Activated CD4-positive, CD25-positive, alpha-beta regulatory T cell (primary cell): ENCODE data around the gene RPP40.
"Not testable (repeated sequence)": the region's sequence is repeated elsewhere in the genome, so short reads cannot be mapped to it uniquely, and the experiment has no call there.

Source experiments
- DNase-seq, 4 experiments: peaks; one replicate each; lab custom pipeline; 2025; lab: John Stamatoyannopoulos, UW

RPP40 gene

GRCh38 chr6:5014072-5014561 lies 10.3 kb upstream of the RPP40 start:
- no peak for DNase-seq

- no peak for DNase-seq
These were observed 8.7 kb upstream of the RPP40 start for GRCh38 chr6:5012519-5012918.

- DNase-seq, result no peak
These were observed 7.5 kb upstream of the RPP40 start for GRCh38 chr6:5011346-5011745.

- DNase-seq, result no peak
These were observed 3.7 kb upstream of the RPP40 start for GRCh38 chr6:5007531-5007930.

- no peak for DNase-seq
These were observed 2.4 kb upstream of the RPP40 start for GRCh38 chr6:5006222-5006621.

- DNase-seq, result not testable (repeated sequence)
These were observed 1.2 kb upstream of the RPP40 start for GRCh38 chr6:5005038-5005433.

- no peak for DNase-seq
These were observed 668 bp upstream of the RPP40 start for GRCh38 chr6:5004373-5005037.

GRCh38 chr6:4999586-4999985 lies 4.3 kb downstream of the RPP40 start:
- no peak for DNase-seq

- no peak for DNase-seq
These were observed 6.0 kb downstream of the RPP40 start for GRCh38 chr6:4997862-4998261.

GRCh38 chr6:4994741-4995140 lies 9.1 kb downstream of the RPP40 start:
- no peak for DNase-seq

GRCh38 chr6:4987432-4987831 lies 16.4 kb downstream of the RPP40 start:
- DNase-seq, result no peak

- DNase-seq, result no peak
These were observed 16.8 kb downstream of the RPP40 start for GRCh38 chr6:4986999-4987398.

- no peak for DNase-seq
These were observed 20.5 kb downstream of the RPP40 start for GRCh38 chr6:4983322-4983721.

- DNase-seq, result no peak
These were observed 22.1 kb downstream of the RPP40 start for GRCh38 chr6:4981761-4982160.

- no peak for DNase-seq
These were observed 24.4 kb downstream of the RPP40 start for GRCh38 chr6:4979426-4979825.

GRCh38 chr6:4977468-4977867 lies 26.4 kb downstream of the RPP40 start:
- DNase-seq, result no peak

- no peak for DNase-seq
These were observed 28.3 kb downstream of the RPP40 start for GRCh38 chr6:4975506-4975905.

- DNase-seq, result no peak
These were observed 28.9 kb downstream of the RPP40 start for GRCh38 chr6:4974962-4975361.

- DNase-seq, result no peak
These were observed 29.7 kb downstream of the RPP40 start for GRCh38 chr6:4973982-4974745.

- no peak for DNase-seq
These were observed 30.4 kb downstream of the RPP40 start for GRCh38 chr6:4973415-4973814.

- no peak for DNase-seq
These were observed 31.4 kb downstream of the RPP40 start for GRCh38 chr6:4972438-4972837.

- no peak for DNase-seq
These were observed 32.0 kb downstream of the RPP40 start for GRCh38 chr6:4971851-4972250.

GRCh38 chr6:4970739-4971395 lies 33.0 kb downstream of the RPP40 start:
- no peak for DNase-seq
